ENCODE measurements around the gene BCAS1.

The BCAS1 gene

DNA sequence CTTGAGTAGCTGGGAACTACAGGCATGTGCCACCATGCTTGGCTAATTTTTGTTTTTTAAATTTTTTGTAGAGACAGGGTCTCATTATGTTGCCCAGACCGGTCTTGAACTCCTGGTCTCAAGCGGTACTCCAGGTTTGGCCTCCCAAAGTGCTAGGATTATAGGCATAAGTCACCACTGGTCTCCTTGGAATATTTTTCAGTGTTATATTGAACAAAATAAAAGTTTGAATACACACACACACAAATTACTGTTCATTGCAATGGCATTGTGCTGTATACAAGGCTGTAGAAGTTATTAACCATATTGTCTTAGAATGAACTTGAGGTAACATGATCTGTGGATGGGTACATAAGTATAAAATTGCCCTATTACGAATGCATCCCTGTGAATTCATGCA lies 166.1 kb downstream of the BCAS1 start:
- no peak for DNase-seq (ENCODE audit: low read depth)

DNA sequence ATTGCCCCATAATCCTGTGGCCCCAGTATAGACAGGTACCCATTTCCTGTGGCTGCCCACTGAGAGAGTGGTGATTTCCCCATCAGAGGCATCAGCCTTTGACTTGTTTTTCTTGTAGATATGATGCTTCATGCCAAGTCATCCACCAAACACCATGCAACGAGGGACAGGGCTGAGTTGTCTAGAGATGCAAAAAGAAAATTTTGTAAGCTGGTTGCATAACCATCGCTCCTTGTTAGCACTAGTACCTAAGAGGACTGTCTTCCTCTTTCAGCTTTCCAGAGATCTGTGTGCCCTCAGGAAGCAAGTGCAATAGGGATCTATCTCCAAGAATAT lies 166.8 kb downstream of the BCAS1 start:
- no peak for DNase-seq (ENCODE audit: low read depth)

DNA sequence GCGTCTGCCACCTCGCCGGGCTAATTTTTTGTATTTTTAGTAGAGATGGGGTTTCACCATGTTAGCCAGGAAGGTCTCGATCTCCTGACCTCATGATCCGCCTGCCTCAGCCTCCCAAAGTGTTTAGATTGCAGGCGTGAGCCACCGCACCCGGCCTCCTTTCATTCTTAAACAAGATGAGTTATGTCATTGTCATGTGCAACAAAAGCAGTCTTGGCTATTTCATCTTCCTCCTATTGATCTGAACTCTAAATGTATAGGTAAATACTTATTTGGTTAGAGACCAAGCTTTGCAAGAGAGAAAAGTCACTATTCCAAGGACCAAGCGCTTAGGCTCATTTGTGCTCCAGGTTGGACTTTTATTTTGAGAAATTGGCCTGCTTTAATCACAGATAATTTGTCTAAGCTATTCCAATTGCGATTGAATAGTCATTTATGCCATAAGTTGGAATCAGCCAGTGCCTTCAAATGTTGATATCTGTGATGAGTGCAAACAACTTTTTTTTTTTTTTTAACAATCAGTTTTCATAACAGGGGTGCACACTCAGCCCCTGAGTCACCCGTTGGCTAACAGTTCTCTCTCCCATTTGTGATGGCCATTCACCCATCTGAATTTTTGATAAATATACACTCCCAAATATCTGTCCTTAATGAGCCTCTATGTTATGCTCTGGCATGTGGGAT lies 167.3 kb downstream of the BCAS1 start:
- DNase-seq (ENCODE audit: low read depth): no peak

DNA sequence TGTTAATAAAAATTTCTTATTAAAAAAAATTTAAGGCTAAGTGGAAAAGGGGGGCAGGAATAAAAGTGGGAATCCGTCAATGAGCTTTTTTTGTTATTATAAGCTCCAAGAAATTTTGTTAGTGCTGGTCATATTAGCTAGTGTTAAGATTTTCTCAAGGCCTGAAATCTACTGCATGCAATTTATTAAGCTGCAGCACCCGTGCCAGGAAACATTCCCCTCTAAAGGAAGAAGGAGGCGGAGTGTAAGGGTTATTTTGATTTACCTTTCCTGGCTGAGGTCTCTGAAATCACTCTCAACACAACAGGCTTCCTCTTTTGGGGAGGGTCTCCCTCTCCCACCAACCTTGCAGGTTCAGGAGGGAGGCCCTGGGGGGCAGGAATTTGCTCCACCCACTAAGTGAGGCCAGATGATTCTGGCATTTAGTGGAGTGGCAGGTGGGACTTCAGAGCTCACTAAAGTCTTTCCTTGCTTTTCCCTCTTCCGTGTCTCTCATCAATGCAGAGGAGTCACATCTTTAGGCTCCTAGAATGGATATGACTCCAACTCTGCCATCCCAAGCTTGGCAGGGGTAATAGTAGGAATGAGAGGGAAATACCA lies 168.8 kb downstream of the BCAS1 start:
- no peak for DNase-seq (ENCODE audit: low read depth)

DNA sequence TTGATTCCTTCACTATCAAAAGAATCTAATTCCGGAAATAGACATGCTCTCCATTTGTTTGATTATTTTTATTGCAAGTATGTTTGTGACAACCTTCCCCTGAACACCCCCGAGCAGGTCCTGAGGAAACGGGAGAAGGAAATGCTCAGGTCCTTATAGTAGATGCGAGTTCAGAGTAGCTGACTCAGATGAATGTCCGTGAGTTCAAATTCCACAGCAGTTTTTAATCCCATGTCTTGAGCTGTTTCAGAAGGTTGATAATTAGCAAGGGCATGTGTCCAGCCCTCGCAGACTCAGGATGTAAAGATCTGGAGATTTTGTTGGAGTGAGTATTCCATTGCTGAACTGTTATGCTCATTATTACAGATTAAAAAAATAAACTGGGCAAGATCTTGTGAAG lies 169.3 kb downstream of the BCAS1 start:
- DNase-seq (ENCODE audit: low read depth): no peak

DNA sequence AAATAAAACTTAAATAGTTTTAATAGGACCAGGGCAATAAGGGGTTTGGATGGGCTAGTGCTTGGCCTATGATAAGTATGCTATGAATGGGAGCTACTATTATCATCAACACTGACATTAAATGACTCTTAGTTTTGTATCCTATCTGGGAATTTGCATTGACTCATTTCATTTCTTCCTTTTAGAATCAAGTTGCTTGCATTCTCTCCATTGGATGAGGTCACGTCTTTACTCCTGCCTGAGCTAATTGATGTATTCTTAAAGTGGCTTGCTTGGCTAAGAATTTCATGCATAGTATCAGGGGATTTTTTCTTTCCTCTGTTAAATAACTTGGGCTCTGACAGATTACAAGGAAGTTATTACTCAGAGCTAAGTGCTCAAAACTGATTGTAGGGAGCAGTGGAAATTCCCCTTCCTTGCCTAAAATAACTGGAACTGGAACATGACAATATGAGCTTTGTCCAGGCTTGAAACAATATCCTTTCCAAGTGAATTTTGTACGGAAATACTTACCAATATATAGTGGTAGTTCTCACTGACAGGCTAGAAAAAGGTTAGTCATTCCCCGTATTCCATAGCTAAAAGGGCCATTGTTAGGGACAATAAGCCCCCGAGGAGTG lies 169.9 kb downstream of the BCAS1 start:
- DNase-seq (ENCODE audit: low read depth): no peak

DNA sequence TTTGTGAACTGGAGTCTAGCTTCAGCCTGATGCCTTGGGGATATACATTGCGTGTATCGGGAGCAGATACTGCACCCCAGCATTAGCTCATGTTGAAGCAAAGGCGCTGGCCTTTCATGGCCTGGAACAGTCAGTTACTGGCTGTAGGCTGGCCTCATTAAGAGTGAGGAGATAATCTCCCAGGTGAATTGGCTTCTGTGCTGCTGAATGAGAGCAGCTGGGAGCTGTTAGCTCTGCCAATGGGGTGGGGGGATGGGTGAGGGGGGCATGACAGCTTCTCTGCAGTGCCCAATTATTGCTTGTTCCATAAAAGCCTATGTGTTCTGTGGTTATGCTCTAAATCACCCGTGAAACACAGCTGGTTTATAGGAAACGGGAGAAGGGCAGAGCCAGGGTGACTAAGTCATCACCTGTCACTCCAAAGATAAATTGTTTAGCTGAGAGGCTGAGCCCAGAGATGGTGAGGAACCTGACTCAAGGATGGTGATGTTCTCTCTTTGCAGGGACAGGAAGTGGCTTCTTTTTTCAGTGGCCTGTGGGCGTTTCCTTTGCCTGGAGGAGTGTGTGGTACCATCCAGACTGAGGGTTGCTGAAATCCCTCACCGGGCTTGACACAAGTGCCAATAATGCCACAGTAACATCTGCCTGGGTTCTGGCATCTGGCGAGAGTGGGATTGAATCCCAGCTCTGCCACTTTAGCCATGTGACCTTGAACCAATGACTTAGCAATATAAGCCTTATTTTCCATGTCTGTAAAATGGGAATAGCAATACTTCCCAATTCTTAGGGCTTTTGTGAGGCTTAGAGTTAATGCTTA lies 170.8 kb downstream of the BCAS1 start:
- no peak for DNase-seq (ENCODE audit: low read depth)

DNA sequence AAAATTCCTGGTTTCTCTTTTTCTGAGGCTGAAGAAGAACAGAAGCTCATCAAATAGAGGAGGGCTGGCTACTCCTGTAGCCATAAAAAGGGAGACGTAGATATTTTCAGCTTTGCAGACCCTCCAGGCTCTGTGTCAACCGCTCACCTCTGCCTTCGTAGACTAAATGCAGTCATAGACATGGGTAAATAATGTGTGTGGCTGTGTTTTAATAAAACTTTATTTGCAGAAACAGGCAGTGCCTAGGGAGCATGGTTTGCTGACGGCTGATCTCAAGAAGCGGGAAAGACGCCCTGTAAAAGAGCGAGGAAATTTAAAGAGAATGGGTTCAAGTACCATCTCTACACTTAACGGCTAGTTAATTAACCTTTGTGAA lies 171.8 kb downstream of the BCAS1 start:
- no peak for DNase-seq (ENCODE audit: low read depth)

DNA sequence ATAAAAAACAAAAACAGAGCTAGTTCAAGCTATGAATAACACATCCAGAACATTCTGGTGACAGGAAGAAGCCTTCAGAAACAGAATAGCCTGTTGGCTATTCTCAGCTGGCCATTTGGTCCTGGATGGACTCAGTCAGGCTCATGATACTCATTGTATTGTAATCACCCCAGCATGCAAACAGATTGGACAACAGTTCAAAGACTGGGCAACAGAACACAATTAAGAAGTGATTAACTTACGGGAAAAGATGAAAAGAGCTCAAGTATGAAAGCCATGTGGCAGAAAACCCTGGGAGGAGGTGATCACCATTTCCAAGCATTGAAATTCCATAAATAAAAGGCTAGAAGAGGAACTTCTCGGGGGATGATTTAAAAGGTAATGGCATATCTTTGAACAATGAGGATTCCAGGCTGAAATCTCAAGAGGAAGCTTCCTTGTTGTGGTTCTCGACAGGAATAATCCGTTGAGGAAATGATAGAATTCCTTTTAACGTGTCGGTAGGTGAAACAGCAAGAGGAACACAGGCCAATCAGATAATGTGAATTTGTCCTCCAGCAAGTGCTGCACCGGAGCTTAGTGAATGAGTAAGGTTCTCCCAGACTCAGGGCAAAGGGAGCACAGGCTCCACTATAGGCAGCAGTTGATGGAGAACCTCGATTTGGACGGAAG lies 172.4 kb downstream of the BCAS1 start:
- no peak for DNase-seq (ENCODE audit: low read depth)

DNA sequence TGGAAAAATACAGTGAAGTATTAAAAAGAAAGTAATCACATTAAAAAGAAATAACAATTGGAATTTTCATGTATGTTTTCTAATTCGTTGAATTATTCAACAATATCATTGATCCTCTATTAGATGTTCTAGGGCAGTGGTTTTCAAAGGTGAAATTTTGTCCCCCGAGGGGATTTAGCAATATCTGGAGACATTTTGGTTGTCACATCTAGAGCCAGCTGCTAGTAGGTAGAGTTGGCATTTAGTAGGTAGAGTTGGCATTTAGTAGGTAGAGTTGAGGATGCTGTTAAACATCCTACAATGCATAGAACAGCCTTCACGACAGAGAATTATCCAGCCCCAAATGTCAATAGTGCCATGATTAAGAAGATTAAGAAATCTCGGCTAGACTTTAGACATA lies 173.7 kb downstream of the BCAS1 start:
- DNase-seq (ENCODE audit: low read depth): no peak

DNA sequence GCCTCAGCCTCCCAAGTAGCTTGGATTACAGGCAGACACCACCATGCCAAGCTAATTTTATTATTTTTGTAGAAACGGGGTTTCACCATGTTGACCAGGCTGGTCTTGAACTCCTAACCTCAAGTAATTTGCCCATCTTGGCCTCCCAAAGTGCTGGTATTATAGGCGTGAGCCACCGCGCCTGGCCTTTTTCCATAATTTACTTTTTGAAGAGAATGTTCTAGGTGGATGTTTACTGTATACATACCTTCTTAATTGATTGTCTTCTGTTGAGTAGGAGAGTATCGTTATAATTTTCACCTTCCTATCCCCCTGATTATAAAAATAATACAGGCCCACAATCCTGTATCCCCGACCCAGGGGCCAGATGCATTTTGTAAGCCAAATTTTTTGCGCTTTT lies 174.4 kb downstream of the BCAS1 start:
- DNase-seq (ENCODE audit: low read depth): no peak

DNA sequence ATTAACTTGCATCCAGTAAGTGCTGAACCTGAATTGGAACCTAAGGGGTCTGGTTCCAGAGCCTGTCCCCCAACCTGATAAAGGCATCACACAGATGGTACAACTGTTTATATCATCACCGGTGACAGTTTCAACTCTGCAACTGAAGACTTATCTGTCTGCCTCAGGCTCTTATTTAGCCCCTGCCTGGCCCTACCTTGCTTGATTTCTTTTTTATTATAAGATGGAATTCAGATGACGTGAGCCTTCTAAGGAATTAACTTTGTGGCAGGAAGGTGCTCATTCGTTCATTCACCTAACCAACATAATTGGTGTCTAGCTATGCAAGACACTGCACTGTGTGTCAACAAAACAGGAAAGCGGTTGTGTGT lies 175.0 kb downstream of the BCAS1 start:
- DNase-seq (ENCODE audit: low read depth): no peak

DNA sequence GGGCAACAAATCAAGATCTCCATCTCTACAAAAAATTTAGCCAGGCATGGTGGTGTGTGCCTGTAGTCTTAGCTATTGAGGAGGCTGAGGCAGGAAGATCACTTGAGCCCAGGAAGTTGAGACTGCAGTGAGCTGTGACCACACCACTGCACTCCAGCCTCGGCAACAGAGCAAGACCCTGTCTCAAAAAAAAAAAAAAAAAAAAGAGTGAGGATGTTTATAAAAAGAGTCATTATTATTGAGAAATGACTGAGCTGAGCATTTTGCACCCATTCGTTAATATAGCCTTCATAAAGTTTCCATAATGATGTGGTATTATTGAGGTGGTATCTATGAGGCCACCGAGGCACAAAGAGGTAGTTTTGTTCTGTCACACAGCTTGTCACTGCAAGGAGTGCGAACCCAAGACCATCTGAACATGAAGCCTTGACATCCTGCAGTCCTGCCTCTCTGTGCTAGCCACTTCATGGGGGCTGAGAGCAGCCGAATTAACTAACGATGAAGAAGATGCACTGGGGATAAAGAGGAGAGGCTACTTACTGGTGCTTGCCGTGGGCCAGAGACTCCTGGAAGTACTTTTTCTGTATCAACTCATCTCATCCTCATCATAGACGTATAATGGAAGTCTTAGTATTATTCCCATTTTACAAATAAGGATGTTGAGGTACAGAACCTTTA lies 175.5 kb downstream of the BCAS1 start:
- no peak for DNase-seq (ENCODE audit: low read depth)

All from stimulated activated CD8-positive, alpha-beta memory T cell treated with anti-CD3 and anti-CD28 coated beads, Interleukin-15, amount 100 ng/mL, for 24 hours (primary cell).